HepG2 (cell line): ENCODE measurements around the gene RNF222. TPM values are rescaled to one million over a fixed set of nuclear protein-coding genes. Genes with fewer than 3 reads are reported as not detected.

ENCODE experiments used
- ARID5B ChIP-seq: IDR thresholded peaks from 2 replicates; pipeline ENCODE4 v1.4.0; 2020; ENCODE audit warnings: mild to moderate bottlenecking, missing genetic modification reagents
- HOMEZ ChIP-seq: IDR thresholded peaks from 2 replicates; pipeline ENCODE4 v1.6.1; 2016; ENCODE audit warnings: low read depth
- RFX5 ChIP-seq: IDR thresholded peaks from 2 replicates; pipeline ENCODE4 v1.6.1; 2011; ENCODE audit warnings: low read depth, low read length, improper control_type of control experiment
- RORA ChIP-seq: sonication (generic); formaldehyde crosslinking; IDR thresholded peaks from 2 replicates; pipeline ENCODE4 v1.5.0; 2020; ENCODE audit warnings: mild to moderate bottlenecking, missing genetic modification reagents, moderate library complexity
- SETDB1 ChIP-seq: sonication (generic); formaldehyde crosslinking; IDR thresholded peaks from 2 replicates; pipeline ENCODE4 v1.5.1; 2020; ENCODE audit warnings: missing genetic modification reagents, mild to moderate bottlenecking, borderline replicate concordance
- SMAD3 ChIP-seq: sonication (generic); formaldehyde crosslinking; IDR thresholded peaks from 2 replicates; pipeline ENCODE4 v1.4.0; 2020; ENCODE audit warnings: missing genetic modification reagents
- SMYD3 ChIP-seq: sonication (generic); formaldehyde crosslinking; IDR thresholded peaks from 2 replicates; pipeline ENCODE4 v1.8.1; 2023; ENCODE audit warnings: mild to moderate bottlenecking, missing genetic modification reagents
- THAP7 ChIP-seq: sonication (generic); formaldehyde crosslinking; IDR thresholded peaks from 2 replicates; pipeline ENCODE4 v1.8.1; 2023; ENCODE audit warnings: mild to moderate bottlenecking, missing genetic modification reagents
- TRIM24 ChIP-seq: sonication (generic); formaldehyde crosslinking; IDR thresholded peaks from 2 replicates; pipeline ENCODE4 v1.8.0; 2022; ENCODE audit warnings: mild to moderate bottlenecking, missing genetic modification reagents
- TSC22D2 ChIP-seq: sonication (generic); formaldehyde crosslinking; IDR thresholded peaks from 2 replicates; pipeline ENCODE4 v1.5.1; 2020; ENCODE audit warnings: missing genetic modification reagents, mild to moderate bottlenecking, borderline replicate concordance
- ZBTB1 ChIP-seq: sonication (generic); formaldehyde crosslinking; IDR thresholded peaks from 2 replicates; pipeline ENCODE4 v1.4.0; 2020; ENCODE audit warnings: missing genetic modification reagents, borderline replicate concordance
- ZFP37 ChIP-seq: sonication (generic); formaldehyde crosslinking; IDR thresholded peaks from 2 replicates; pipeline ENCODE4 v1.4.0; 2020; ENCODE audit warnings: missing genetic modification reagents, borderline replicate concordance
- ZNF280D ChIP-seq: sonication (generic); formaldehyde crosslinking; IDR thresholded peaks from 2 replicates; pipeline ENCODE4 v1.5.1; 2020; ENCODE audit warnings: mild to moderate bottlenecking, missing genetic modification reagents
- ZNF879 ChIP-seq: sonication (generic); formaldehyde crosslinking; IDR thresholded peaks from 2 replicates; pipeline ENCODE4 v1.8.1; 2023; ENCODE audit warnings: missing genetic modification reagents
- polyA plus RNA-seq, 8 experiments: library from polyadenylated mRNA; depleted of rRNA in 3 of 8; stranded (reverse) in 7 of 8; unstranded in 1 of 8; fragments of >200 nt; fragmentation: Illumina TruSeq in 4 of 8; extraction: Trizol in 4 of 8; gene quantifications; 2 replicates each; pipeline versions ENCODE4 v1.2.1 to v1.2.3, GENCODE V29; 2011 to 2016; ENCODE audit warnings: low read depth in 4 of 8, missing spikeins in 1 of 8, mixed read lengths in 1 of 8; ENCODE audit not compliant: insufficient read depth in 1 of 8
- total RNA-seq, 5 experiments: library from RNA; depleted of rRNA; stranded (reverse); fragments of >200 nt; fragmentation: Illumina TruSeq; extraction: Trizol; gene quantifications; 2 replicates each; pipeline ENCODE4 v1.2.3, GENCODE V29; 2016; ENCODE audit warnings: low read depth in 1 of 5
- TF ChIP-seq, protein P1 (sequence below): sonication (generic); formaldehyde crosslinking; IDR thresholded peaks from 2 replicates; pipeline ENCODE4 v1.8.1; 2022; ENCODE audit warnings: low read depth, mild to moderate bottlenecking, missing genetic modification reagents

Gene RNF222
- total and polyA plus RNA-seq, 2 of the 13 experiments (the other 11 are each of a cell fraction or from before 2014, with no cell fraction given), result not detected

DNA sequence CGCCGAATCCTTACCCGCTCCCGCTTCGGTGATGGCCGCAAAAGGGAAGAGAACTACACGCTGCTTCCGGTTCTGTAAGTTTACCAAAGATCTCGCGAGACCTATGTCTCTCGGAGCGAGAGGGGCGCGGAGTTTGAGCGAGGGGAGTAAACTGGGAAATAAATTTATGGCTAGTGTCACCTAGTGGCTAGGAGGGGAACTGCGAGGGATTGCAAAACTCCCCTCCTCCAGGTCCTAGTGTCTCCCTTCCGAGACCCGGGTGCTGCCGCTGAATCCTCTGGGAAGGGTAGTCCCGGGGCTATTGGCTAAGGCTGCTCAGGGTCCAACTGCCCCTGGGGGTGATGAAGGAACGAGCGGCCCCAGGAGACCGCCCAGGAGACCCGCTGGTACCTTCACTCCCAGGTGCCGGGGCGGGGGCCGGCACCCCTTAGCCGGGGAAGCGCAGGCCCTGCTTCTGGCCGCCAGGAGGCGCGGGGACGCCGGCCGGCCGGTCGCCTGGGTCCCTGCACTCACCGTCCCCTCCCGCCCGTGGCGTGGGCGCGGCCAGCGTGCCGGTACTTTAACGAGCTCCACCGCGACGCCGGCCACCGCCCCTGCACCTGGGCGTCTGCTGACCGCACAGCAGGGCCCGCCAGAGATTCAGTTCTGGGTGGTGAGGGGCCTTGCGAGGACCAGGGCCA is 14.3 kb downstream of the RNF222 start, which contains the start of gene RPL26 (continued):
- peak; percentile 32; the same call in 1 of the 2 replicates for TF ChIP-seq ARID5B (CRISPR knock-in tag)
- TF ChIP-seq ZFP37 (CRISPR knock-in tag), result no peak
- TF ChIP-seq SMAD3 (CRISPR knock-in tag), result no peak
- no peak for TF ChIP-seq ZNF879 (CRISPR knock-in tag)
- TF ChIP-seq, protein P1, sequence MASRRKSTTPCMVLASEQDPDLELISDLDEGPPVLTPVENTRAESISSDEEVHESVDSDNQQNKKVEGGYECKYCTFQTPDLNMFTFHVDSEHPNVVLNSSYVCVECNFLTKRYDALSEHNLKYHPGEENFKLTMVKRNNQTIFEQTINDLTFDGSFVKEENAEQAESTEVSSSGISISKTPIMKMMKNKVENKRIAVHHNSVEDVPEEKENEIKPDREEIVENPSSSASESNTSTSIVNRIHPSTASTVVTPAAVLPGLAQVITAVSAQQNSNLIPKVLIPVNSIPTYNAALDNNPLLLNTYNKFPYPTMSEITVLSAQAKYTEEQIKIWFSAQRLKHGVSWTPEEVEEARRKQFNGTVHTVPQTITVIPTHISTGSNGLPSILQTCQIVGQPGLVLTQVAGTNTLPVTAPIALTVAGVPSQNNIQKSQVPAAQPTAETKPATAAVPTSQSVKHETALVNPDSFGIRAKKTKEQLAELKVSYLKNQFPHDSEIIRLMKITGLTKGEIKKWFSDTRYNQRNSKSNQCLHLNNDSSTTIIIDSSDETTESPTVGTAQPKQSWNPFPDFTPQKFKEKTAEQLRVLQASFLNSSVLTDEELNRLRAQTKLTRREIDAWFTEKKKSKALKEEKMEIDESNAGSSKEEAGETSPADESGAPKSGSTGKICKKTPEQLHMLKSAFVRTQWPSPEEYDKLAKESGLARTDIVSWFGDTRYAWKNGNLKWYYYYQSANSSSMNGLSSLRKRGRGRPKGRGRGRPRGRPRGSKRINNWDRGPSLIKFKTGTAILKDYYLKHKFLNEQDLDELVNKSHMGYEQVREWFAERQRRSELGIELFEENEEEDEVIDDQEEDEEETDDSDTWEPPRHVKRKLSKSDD, result 0 out of 2 replicates have a peak, but pooled peaks have one; percentile 54
- TF ChIP-seq RFX5, result no peak
- TF ChIP-seq ZNF280D, result no peak
- TF ChIP-seq TRIM24, result no peak
- no peak for TF ChIP-seq ZBTB1 (CRISPR knock-in tag)
- TF ChIP-seq THAP7, result peak; percentile 56; the same call in 1 of the 2 replicates
- no peak; the same call in 1 of the 2 replicates for TF ChIP-seq SMYD3 (CRISPR knock-in tag)
- TF ChIP-seq RORA (CRISPR knock-in tag), result no peak
- TF ChIP-seq TSC22D2, result no peak
- TF ChIP-seq HOMEZ, result peak; percentile 82; the same call in 1 of the 2 replicates
- TF ChIP-seq SETDB1 (CRISPR knock-in tag), result no peak
